IMR-90 (cell line): Measurements from ENCODE around the gene NAV1. TPM values are rescaled to one million over a fixed set of nuclear protein-coding genes. Genes with fewer than 3 reads are reported as not detected.
A peak's percentile ranks its signal among the peaks of the same experiment; 100 is the strongest.

Experiments
- ATAC-seq: fragments of 200-7000 bp; cut with Tn5 transposase; 2 replicates; pipeline ENCODE4 v1.9.1; 2020; ENCODE audit warnings: low read depth, mild to moderate bottlenecking, moderate library complexity
- BruUV-seq: library from RNA; stranded (reverse); fragments of 400-500 nt; replicated peaks from 2 replicates; lab custom pipeline; 2021; lab: Mats Ljungman, UMichigan
- CTCF ChIA-PET: fragments of 300-600 bp; formaldehyde crosslinking; extraction: SDS; loops from one replicate; lab custom pipeline; 2021; ENCODE audit warnings: antibody characterized with exemption; lab: Yijun Ruan, JAX
- POLR2A ChIA-PET: fragments of 300-600 bp; sonication (Branson Sonifier 250); formaldehyde crosslinking; loops from one replicate; lab custom pipeline; 2022; ENCODE audit warnings: antibody characterized with exemption; ENCODE audit not compliant: unreplicated experiment; lab: Charles Lee
- DNase-seq: peaks from one replicate; pipeline ENCODE4 v3.0.0; 2013
- H2AFZ ChIP-seq: replicated peaks from 2 replicates; pipeline ENCODE3; 2013; ENCODE audit warnings: low read length, mild to moderate bottlenecking; ENCODE audit not compliant: poor library complexity
- H2AK5ac ChIP-seq: 2 replicates; pipeline ENCODE4 v1.6.1; 2013; ENCODE audit warnings: low read depth, low read length, inconsistent platforms
- H2AK9ac ChIP-seq: replicated peaks from 2 replicates; pipeline ENCODE3; 2013; ENCODE audit warnings: mild to moderate bottlenecking, low read depth, low read length, moderate library complexity; ENCODE audit not compliant: poor library complexity
- H2BK120ac ChIP-seq: 2 replicates; pipeline ENCODE4 v1.6.1; 2013; ENCODE audit warnings: low read depth, low read length, inconsistent platforms
- H2BK15ac ChIP-seq: 3 replicates; pipeline ENCODE4 v1.6.1; 2013; ENCODE audit warnings: low read depth, low read length, inconsistent platforms
- H2BK20ac ChIP-seq: 2 replicates; pipeline ENCODE4 v1.6.1; 2013; ENCODE audit warnings: low read depth, mild to moderate bottlenecking, inconsistent platforms, low read length, moderate library complexity
- H2BK5ac ChIP-seq: 2 replicates; pipeline ENCODE4 v1.6.1; 2013; ENCODE audit warnings: mild to moderate bottlenecking, low read depth, low read length, inconsistent platforms; ENCODE audit not compliant: poor library complexity, severe bottlenecking
- H3K14ac ChIP-seq: replicated peaks from 2 replicates; pipeline ENCODE4 v1.6.1; 2013; ENCODE audit warnings: low read depth, low read length, inconsistent platforms
- H3K18ac ChIP-seq: 2 replicates; pipeline ENCODE4 v1.6.1; 2013; ENCODE audit warnings: low read depth, low read length, control low read depth
- H3K23ac ChIP-seq: 2 replicates; pipeline ENCODE4 v1.6.1; 2013; ENCODE audit warnings: low read depth, low read length, inconsistent platforms
- H3K27ac ChIP-seq: 2 replicates; pipeline ENCODE4 v1.5.1; 2013; ENCODE audit warnings: mild to moderate bottlenecking, control low read depth, low read length; ENCODE audit not compliant: insufficient read depth
- H3K27me3 ChIP-seq: 2 replicates; pipeline ENCODE4 v1.6.1; 2013; ENCODE audit warnings: low read length; ENCODE audit not compliant: control insufficient read depth, insufficient read depth
- H3K36me3 ChIP-seq: 2 replicates; pipeline ENCODE4 v1.6.1; 2013; ENCODE audit warnings: low read length, mixed read lengths; ENCODE audit not compliant: control insufficient read depth, insufficient read depth
- H3K4ac ChIP-seq: 2 replicates; pipeline ENCODE4 v1.6.1; 2013; ENCODE audit warnings: low read depth, low read length, inconsistent platforms
- H3K4me1 ChIP-seq: 2 replicates; pipeline ENCODE4 v1.6.1; 2013; ENCODE audit warnings: low read length, mixed read lengths; ENCODE audit not compliant: control insufficient read depth, insufficient read depth
- H3K4me2 ChIP-seq: 2 replicates; pipeline ENCODE4 v1.6.1; 2013; ENCODE audit warnings: low read depth, mild to moderate bottlenecking, control low read depth, low read length, moderate library complexity
- H3K4me3 ChIP-seq: 2 replicates; pipeline ENCODE4 v1.5.1; 2013; ENCODE audit warnings: low read depth, mild to moderate bottlenecking, control low read depth, low read length, moderate library complexity; ENCODE audit not compliant: insufficient read depth
- H3K56ac ChIP-seq: 2 replicates; pipeline ENCODE4 v1.6.1; 2013; ENCODE audit warnings: low read length, inconsistent platforms; ENCODE audit not compliant: insufficient read depth; ENCODE audit errors: extremely low read depth
- H3K79me1 ChIP-seq, 2 experiments: 2 replicates each; pipeline ENCODE4 v1.6.1; 2013; ENCODE audit warnings: low read length in 2 of 2, inconsistent platforms in 1 of 2, low read depth in 1 of 2
- H3K9ac ChIP-seq: 2 replicates; pipeline ENCODE4 v1.6.1; 2013; ENCODE audit warnings: low read depth, low read length, control low read depth
- H3K9me1 ChIP-seq: 2 replicates; pipeline ENCODE4 v1.6.1; 2013; ENCODE audit warnings: low read length, inconsistent platforms; ENCODE audit not compliant: insufficient read depth
- H3K9me3 ChIP-seq: 2 replicates; pipeline ENCODE4 v1.6.1; 2013; ENCODE audit warnings: low read length; ENCODE audit not compliant: control insufficient read depth, insufficient read depth
- H4K20me1 ChIP-seq: 2 replicates; pipeline ENCODE4 v1.6.1; 2013; ENCODE audit warnings: low read length, inconsistent platforms; ENCODE audit not compliant: insufficient read depth
- H4K5ac ChIP-seq: 2 replicates; pipeline ENCODE4 v1.6.1; 2013; ENCODE audit warnings: mild to moderate bottlenecking, low read depth, low read length, control low read depth
- H4K8ac ChIP-seq, 2 experiments: 2 replicates each; pipeline ENCODE4 v1.6.1; 2013; ENCODE audit warnings: low read depth in 2 of 2, low read length in 2 of 2, control low read depth in 1 of 2, inconsistent platforms in 1 of 2
- H4K91ac ChIP-seq: 2 replicates; pipeline ENCODE4 v1.6.1; 2013; ENCODE audit warnings: low read depth, low read length, inconsistent platforms; ENCODE audit not compliant: insufficient read depth
- BHLHE40 ChIP-seq: fragments of 150-350 bp; IDR thresholded peaks from 2 replicates; pipeline ENCODE4 v1.6.1; 2016; ENCODE audit warnings: mild to moderate bottlenecking, low read depth, low read length
- CEBPB ChIP-seq: IDR thresholded peaks from 2 replicates; pipeline ENCODE4 v1.6.1; 2012; ENCODE audit warnings: low read depth, low read length, improper control_type of control experiment
- ELK1 ChIP-seq: fragments of 150-350 bp; IDR thresholded peaks from 2 replicates; pipeline ENCODE4 v1.6.1; 2016; ENCODE audit warnings: low read depth, mild to moderate bottlenecking, low read length, moderate library complexity, borderline replicate concordance
- FOS ChIP-seq: fragments of 150-350 bp; IDR thresholded peaks from 2 replicates; pipeline ENCODE4 v1.6.1; 2016; ENCODE audit warnings: low read depth, low read length
- MAZ ChIP-seq: IDR thresholded peaks from 2 replicates; pipeline ENCODE4 v1.6.1; 2012; ENCODE audit warnings: low read depth, mild to moderate bottlenecking, low read length, improper control_type of control experiment, moderate library complexity, borderline replicate concordance
- MXI1 ChIP-seq: IDR thresholded peaks from 2 replicates; pipeline ENCODE4 v1.6.1; 2012; ENCODE audit warnings: low read depth, mild to moderate bottlenecking, low read length, moderate library complexity, borderline replicate concordance
- NFE2L2 ChIP-seq: fragments of 150-350 bp; IDR thresholded peaks from 2 replicates; pipeline ENCODE4 v1.6.1; 2016; ENCODE audit warnings: low read depth, mild to moderate bottlenecking, low read length
- RAD21 ChIP-seq: IDR thresholded peaks from 2 replicates; pipeline ENCODE4 v1.6.1; 2012; ENCODE audit warnings: low read length, improper control_type of control experiment
- RCOR1 ChIP-seq: IDR thresholded peaks from 2 replicates; pipeline ENCODE4 v1.6.1; 2012; ENCODE audit warnings: mild to moderate bottlenecking, low read length, improper control_type of control experiment; ENCODE audit not compliant: insufficient replicate concordance
- SMC3 ChIP-seq: fragments of 150-350 bp; IDR thresholded peaks from 2 replicates; pipeline ENCODE4 v1.6.1; 2016; ENCODE audit warnings: low read depth, mild to moderate bottlenecking, antibody characterized with exemption, low read length, moderate library complexity
- whole genome bisulfite sequencing, 2 experiments: methylation state at CpG; one replicate each; pipeline versions ENCODE4 v1.1.5 to v1.1.7; 2013; ENCODE audit warnings: missing lambda C conversion rate in 2 of 2; ENCODE audit not compliant: insufficient read length in 1 of 2; ENCODE audit errors: extremely low coverage in 2 of 2; 5-methylcytosine and 5-hydroxymethylcytosine counted together
- dilution Hi-C: fragments of 300-500 bp; cut with HindIII; formaldehyde crosslinking; loops from one replicate; pipeline ENCODE4 v1.14.3; 2018; ENCODE audit warnings: low sequenced_read_pairs; ENCODE audit not compliant: unreplicated experiment
- in situ Hi-C: fragments of 300-500 bp; cut with MboI; formaldehyde crosslinking; loops from 3 replicates; pipeline ENCODE4 v1.14.3; 2019; ENCODE audit warnings: low sequenced_read_pairs, inconsistent platforms, mixed read lengths
- intact Hi-C: fragments of 100-400 bp; cut with micrococcal nuclease; formaldehyde crosslinking; loops from 2 replicates; pipeline ENCODE4 v1.10.0; 2022
- polyA plus RNA-seq, 3 experiments: library from polyadenylated mRNA; depleted of rRNA; stranded (reverse); fragments of >200 nt; gene quantifications; 2 replicates each; pipeline ENCODE4 v1.2.3, GENCODE V29; 2012; ENCODE audit warnings: low replicate concordance in 1 of 3
- total RNA-seq: library from RNA; depleted of rRNA; stranded (reverse); fragments of >200 nt; gene quantifications from 2 replicates; pipeline ENCODE4 v1.2.3, GENCODE V29; 2012

NAV1 gene
- total and polyA plus RNA-seq, 2 of the 4 experiments (the other 2 are of a cell fraction): 14.0 to 23.1 TPM

- no peak overlapping the region for H4K91ac ChIP-seq
- peaks cover 21% of the 10 kb centered on the region for H4K20me1 ChIP-seq
- H3K23ac ChIP-seq: no peak overlapping the region
- no peaks in the 10 kb centered on the region; the same call in 1 of the 2 replicates for H3K36me3 ChIP-seq
- no peak overlapping the region for H2AFZ ChIP-seq
- ChIA-PET POLR2A (no interaction called here), CTCF (no interaction called here)
- no TSS peak for BruUV-seq
- no peak overlapping the region for H3K4me3 ChIP-seq
- H3K18ac ChIP-seq: no peak overlapping the region
- no peak overlapping the region for H4K5ac ChIP-seq
- 88% methylated on average over 3 of the region's 10 CpGs; no CpG with 5 or more reads in 1 of the 2 experiments for WGBS, 2 experiments
- DNase-seq (no peak), ATAC-seq (no peak)
- no peak overlapping the region for H3K56ac ChIP-seq
- no peak overlapping the region for H3K27ac ChIP-seq
- H2AK5ac ChIP-seq: 0 out of 2 replicates have a peak overlapping the region, but pooled peaks have one; percentile 13
- H3K9me1 ChIP-seq: peaks cover 29% of the 10 kb centered on the region
- no peak overlapping the region; the same call in 1 of the 2 replicates for H2BK120ac ChIP-seq
- H3K79me1 ChIP-seq: peaks cover 46 to 81% of the 10 kb centered on the region in 2 experiments
- H2AK9ac ChIP-seq: no peak overlapping the region
- H3K9ac ChIP-seq: no peak overlapping the region
- dilution Hi-C loops: no loop called here
- peak overlapping the region; percentile 43; the same call in 1 of the 2 replicates for H3K4ac ChIP-seq
- H3K4me1 ChIP-seq: peaks cover 21% of the 10 kb centered on the region
- no peak overlapping the region for H3K14ac ChIP-seq
- intact Hi-C loops: no loop called here
- no peaks in the 10 kb centered on the region for H3K9me3 ChIP-seq
- no peak overlapping the region for H3K4me2 ChIP-seq
- no peak overlapping the region for H2BK5ac ChIP-seq
- TF ChIP-seq RCOR1 (no peak), MAZ (no peak), CEBPB (no peak), MXI1 (no peak), SMC3 (no peak), NFE2L2 (no peak), FOS (no peak), RAD21 (no peak), ELK1 (no peak), BHLHE40 (no peak)
- H4K8ac ChIP-seq: no peak overlapping the region
- in situ Hi-C loops: loop anchor here (10.0 kb wide), 1 partner anchor 58 kb away; no protein-coding TSS in a partner anchor
- no peaks in the 10 kb centered on the region for H3K27me3 ChIP-seq
- H2BK15ac ChIP-seq: no peak overlapping the region
- no peak overlapping the region for H2BK20ac ChIP-seq
Observed at GRCh38 chr1:201566933-201567801, 28.2 kb downstream of the NAV1 start.
